HG03135 (cell line): ENCODE measurements around the gene ARHGAP45.

Experiments used
- ATAC-seq: cut with Tn5 transposase; IDR thresholded peaks from one replicate; pipeline ENCODE4 v1.9.1; 2021; ENCODE audit warnings: mild to moderate bottlenecking, moderate library complexity; ENCODE audit not compliant: unreplicated experiment

Gene ARHGAP45

GRCh38 chr19:1069009-1069779 is 2.2 kb downstream of the ARHGAP45 start:
- no peak for ATAC-seq

GRCh38 chr19:1070576-1070930 is 3.6 kb downstream of the ARHGAP45 start:
- ATAC-seq = no peak

GRCh38 chr19:1070931-1071791 is 4.2 kb downstream of the ARHGAP45 start:
- no peak for ATAC-seq

- no peak for ATAC-seq
Measured at GRCh38 chr19:1072371-1073015, 5.5 kb downstream of the ARHGAP45 start.

- ATAC-seq = no peak
Measured at GRCh38 chr19:1073063-1073955, 6.3 kb downstream of the ARHGAP45 start.

- no peak for ATAC-seq
Measured at GRCh38 chr19:1073956-1074517, 7.1 kb downstream of the ARHGAP45 start.

- ATAC-seq = peak; percentile 34
Measured at GRCh38 chr19:1074544-1075283, 7.7 kb downstream of the ARHGAP45 start.

- no peak for ATAC-seq
Measured at GRCh38 chr19:1076046-1076386, 9.0 kb downstream of the ARHGAP45 start.

GRCh38 chr19:1076951-1077350 is 10.0 kb downstream of the ARHGAP45 start:
- peak; percentile 57 for ATAC-seq

- ATAC-seq = no peak
Measured at GRCh38 chr19:1079566-1080111, 12.7 kb downstream of the ARHGAP45 start.

- ATAC-seq = no peak
Measured at GRCh38 chr19:1080360-1081161, 13.6 kb downstream of the ARHGAP45 start.

- no peak for ATAC-seq
Measured at GRCh38 chr19:1081301-1082164, 14.6 kb downstream of the ARHGAP45 start.

GRCh38 chr19:1082165-1082927 is 15.4 kb downstream of the ARHGAP45 start:
- no peak for ATAC-seq

- ATAC-seq = no peak
Measured at GRCh38 chr19:1082928-1083816, 16.2 kb downstream of the ARHGAP45 start.

GRCh38 chr19:1084024-1084868 is 17.3 kb downstream of the ARHGAP45 start:
- no peak for ATAC-seq
